SU-DHL-6 (cell line): Measurements from ENCODE around the gene IQCH.

Source experiments
- CTCF ChIP-seq: fragments of 200-600 bp; sonication (generic); IDR thresholded peaks from one replicate; pipeline ENCODE4 v1.5.1; 2017; ENCODE audit warnings: antibody characterized with exemption, mild to moderate bottlenecking, low read length, moderate library complexity; ENCODE audit not compliant: insufficient read depth, poor library complexity, severe bottlenecking
- EZH2phosphoT487 ChIP-seq: fragments of 200-600 bp; sonication (generic), shearing (Covaris generic); conservative IDR thresholded peaks from 2 replicates; pipeline ENCODE4 v1.6.1; 2018; ENCODE audit warnings: mild to moderate bottlenecking, antibody characterized with exemption, low read length, moderate library complexity, mixed read lengths

DNA sequence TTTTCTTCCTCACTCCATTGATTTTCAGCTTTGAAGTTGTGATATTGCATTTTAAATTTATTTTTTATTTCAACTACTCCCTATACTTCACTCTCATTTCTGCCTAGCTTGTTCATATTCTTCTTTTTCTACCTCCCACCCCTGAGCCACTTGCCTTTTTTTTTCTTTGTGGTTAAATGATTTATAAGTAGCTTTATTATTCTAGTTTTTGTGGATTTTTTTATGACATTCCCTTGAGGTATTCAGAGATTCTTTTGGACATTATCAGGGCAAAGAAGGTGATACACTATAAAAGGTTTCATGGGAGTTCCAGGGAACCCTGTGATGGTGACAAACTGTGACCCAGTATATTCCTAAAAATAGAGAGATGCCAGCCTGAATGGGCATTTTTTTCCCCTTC is 269.6 kb downstream of the IQCH start:
- TF ChIP-seq CTCF (no peak), EZH2phosphoT487 (no peak)
